ENCODE results near the gene ZSWIM3.

ZSWIM3 gene

GRCh38 chr20:45857882-45858216 is 435 bp downstream of the ZSWIM3 start:
- Histone ChIP-seq H3K4me2 (ENCODE audit: low read length) (peak overlapping the region; percentile 78), H3K36me3 (ENCODE audit: control insufficient read depth, low read length) (0 out of 2 replicates have a peak, but pooled peaks cover 6% of the 10 kb centered on the region), H3K4me3 (ENCODE audit: low read length) (peak overlapping the region; percentile 78), H3K79me2 (ENCODE audit: control insufficient read depth, low read length) (peaks cover 31% of the 10 kb centered on the region), H4K20me1 (ENCODE audit: control insufficient read depth, insufficient read depth, low read depth, low read length) (no peaks in the 10 kb centered on the region), H3K4me1 (ENCODE audit: control insufficient read depth, low read length) (peaks cover 22% of the 10 kb centered on the region), H3K27ac (ENCODE audit: low read depth, low read length) (peak overlapping the region; percentile 47), H3K9me3 (ENCODE audit: control insufficient read depth, insufficient read depth, low read length) (no peaks in the 10 kb centered on the region), H3F3A (ENCODE audit: control insufficient read depth, insufficient read depth) (no peaks in the 10 kb centered on the region), H3K9me2 (replicated peaks; ENCODE audit: control insufficient read depth, low read length) (no peaks in the 10 kb centered on the region), H3K27me3 (ENCODE audit: control insufficient read depth, low read length) (no peaks in the 10 kb centered on the region)
- no peak for TF ChIP-seq EZH2phosphoT487 (IDR thresholded peaks at IDR 0.05; ENCODE audit: borderline replicate concordance, low read length)
- TF ChIP-seq CTCF (IDR thresholded peaks at IDR 0.05; ENCODE audit: low read depth, low read length, poor library complexity, severe bottlenecking) = no peak

- no peaks in the 10 kb centered on the region for H3K9me3 ChIP-seq (ENCODE audit: control insufficient read depth, insufficient read depth, low read length)
- no peak for TF ChIP-seq CTCF (IDR thresholded peaks at IDR 0.05; ENCODE audit: low read depth, low read length, poor library complexity, severe bottlenecking)
- TF ChIP-seq EZH2phosphoT487 (IDR thresholded peaks at IDR 0.05; ENCODE audit: borderline replicate concordance, low read length) = no peak
- no peaks in the 10 kb centered on the region for H4K20me1 ChIP-seq (ENCODE audit: control insufficient read depth, insufficient read depth, low read depth, low read length)
- 0 out of 2 replicates have a peak, but pooled peaks cover 2% of the 10 kb centered on the region for H3K36me3 ChIP-seq (ENCODE audit: control insufficient read depth, low read length)
- peaks cover 27% of the 10 kb centered on the region for H3K79me2 ChIP-seq (ENCODE audit: control insufficient read depth, low read length)
- no peaks in the 10 kb centered on the region for H3F3A ChIP-seq (ENCODE audit: control insufficient read depth, insufficient read depth)
- H3K27me3 ChIP-seq (ENCODE audit: control insufficient read depth, low read length) = no peaks in the 10 kb centered on the region
- no peaks in the 10 kb centered on the region for H3K9me2 ChIP-seq (replicated peaks; ENCODE audit: control insufficient read depth, low read length)
- H3K4me1 ChIP-seq (ENCODE audit: control insufficient read depth, low read length) = peaks cover 22% of the 10 kb centered on the region
- H3K4me3 ChIP-seq (ENCODE audit: low read length) = no peak overlapping the region
- H3K27ac ChIP-seq (ENCODE audit: low read depth, low read length) = no peak overlapping the region
- H3K4me2 ChIP-seq (ENCODE audit: low read length) = no peak overlapping the region
Measured at GRCh38 chr20:45859916-45860315, 2.5 kb downstream of the ZSWIM3 start.

GRCh38 chr20:45860560-45861220 is 3.3 kb downstream of the ZSWIM3 start:
- TF ChIP-seq EZH2phosphoT487 (IDR thresholded peaks at IDR 0.05; ENCODE audit: borderline replicate concordance, low read length) (no peak), CTCF (IDR thresholded peaks at IDR 0.05; ENCODE audit: low read depth, low read length, poor library complexity, severe bottlenecking) (no peak)
- Histone ChIP-seq H3K27me3 (ENCODE audit: control insufficient read depth, low read length) (no peaks in the 10 kb centered on the region), H3K4me2 (ENCODE audit: low read length) (no peak overlapping the region), H3F3A (ENCODE audit: control insufficient read depth, insufficient read depth) (no peaks in the 10 kb centered on the region), H3K9me2 (replicated peaks; ENCODE audit: control insufficient read depth, low read length) (no peaks in the 10 kb centered on the region), H3K9me3 (ENCODE audit: control insufficient read depth, insufficient read depth, low read length) (no peaks in the 10 kb centered on the region), H3K36me3 (ENCODE audit: control insufficient read depth, low read length) (no peaks in the 10 kb centered on the region), H3K4me3 (ENCODE audit: low read length) (no peak overlapping the region), H3K79me2 (ENCODE audit: control insufficient read depth, low read length) (peaks cover 21% of the 10 kb centered on the region), H4K20me1 (ENCODE audit: control insufficient read depth, insufficient read depth, low read depth, low read length) (no peaks in the 10 kb centered on the region), H3K27ac (ENCODE audit: low read depth, low read length) (no peak overlapping the region), H3K4me1 (ENCODE audit: control insufficient read depth, low read length) (peaks cover 18% of the 10 kb centered on the region)

Measured in DOHH2 (cell line).